Stimulated activated memory B cell treated with anti-CD40 and anti-IgM and Interleukin-4, amounts not matched to agents 10 μg/mL and 1 μg/mL and 100 μg/mL, for 72 hours (primary cell): Measurements from ENCODE around the gene ARHGAP24.
"Not testable (repeated sequence)": the region's sequence is repeated elsewhere in the genome, so short reads cannot be mapped to it uniquely, and the experiment has no call there.

Source experiments
- ATAC-seq: fragments of 150-1000 bp; cut with Tn5 transposase; 2 replicates; pipeline ENCODE4 v1.10.0; 2021
- H3K27ac Mint-ChIP-seq: one replicate; pipeline ENCODE4 v1.8.0; 2022; ENCODE audit warnings: mild to moderate bottlenecking, mixed read lengths
- H3K27me3 Mint-ChIP-seq: one replicate; pipeline ENCODE4 v1.8.0; 2022; ENCODE audit warnings: mixed read lengths
- H3K36me3 Mint-ChIP-seq: one replicate; pipeline ENCODE4 v1.8.0; 2022; ENCODE audit warnings: mixed read lengths
- H3K4me1 Mint-ChIP-seq: one replicate; pipeline ENCODE4 v1.8.0; 2022; ENCODE audit warnings: mixed read lengths
- H3K4me3 Mint-ChIP-seq: one replicate; pipeline ENCODE4 v1.8.0; 2022; ENCODE audit warnings: mild to moderate bottlenecking, moderate library complexity, mixed read lengths
- H3K9me3 Mint-ChIP-seq: one replicate; pipeline ENCODE4 v1.8.0; 2022; ENCODE audit warnings: mixed read lengths

The ARHGAP24 gene

GRCh38 chr4:85961887-85962286 lies 486.9 kb downstream of the ARHGAP24 start:
- peaks cover 9% of the 10 kb centered on the region for H3K9me3 Mint-ChIP-seq
- no peak overlapping the region for H3K4me3 Mint-ChIP-seq
- H3K4me1 Mint-ChIP-seq: peaks cover 4% of the 10 kb centered on the region
- no peak for ATAC-seq
- no peak overlapping the region for H3K27ac Mint-ChIP-seq
- no peaks in the 10 kb centered on the region for H3K27me3 Mint-ChIP-seq
- H3K36me3 Mint-ChIP-seq: peaks cover 20% of the 10 kb centered on the region

GRCh38 chr4:85963231-85963630 lies 488.3 kb downstream of the ARHGAP24 start:
- H3K4me3 Mint-ChIP-seq: no peak overlapping the region
- H3K4me1 Mint-ChIP-seq: peaks cover 15% of the 10 kb centered on the region
- peaks cover 9% of the 10 kb centered on the region for H3K9me3 Mint-ChIP-seq
- peaks cover 17% of the 10 kb centered on the region for H3K36me3 Mint-ChIP-seq
- no peak for ATAC-seq
- H3K27me3 Mint-ChIP-seq: no peaks in the 10 kb centered on the region
- H3K27ac Mint-ChIP-seq: no peak overlapping the region

- H3K27me3 Mint-ChIP-seq: no peaks in the 10 kb centered on the region
- no peak for ATAC-seq
- peaks cover 15% of the 10 kb centered on the region for H3K4me1 Mint-ChIP-seq
- H3K27ac Mint-ChIP-seq: no peak overlapping the region
- no peak overlapping the region for H3K4me3 Mint-ChIP-seq
- peaks cover 9% of the 10 kb centered on the region for H3K9me3 Mint-ChIP-seq
- peaks cover 17% of the 10 kb centered on the region for H3K36me3 Mint-ChIP-seq
These were observed 489.3 kb downstream of the ARHGAP24 start for GRCh38 chr4:85964298-85964697.

- Mint-ChIP-seq H3K36me3 (peaks cover 17% of the 10 kb centered on the region), H3K4me1 (peaks cover 15% of the 10 kb centered on the region)
- H3K4me3 Mint-ChIP-seq, H3K27ac Mint-ChIP-seq, H3K27me3 Mint-ChIP-seq, H3K9me3 Mint-ChIP-seq, ATAC-seq: not testable (repeated sequence)
These were observed 490.1 kb downstream of the ARHGAP24 start for GRCh38 chr4:85965017-85965416.

- no peak overlapping the region for H3K4me3 Mint-ChIP-seq
- peaks cover 9% of the 10 kb centered on the region for H3K9me3 Mint-ChIP-seq
- ATAC-seq: no peak
- H3K27me3 Mint-ChIP-seq: no peaks in the 10 kb centered on the region
- peaks cover 17% of the 10 kb centered on the region for H3K36me3 Mint-ChIP-seq
- no peak overlapping the region for H3K27ac Mint-ChIP-seq
- peaks cover 15% of the 10 kb centered on the region for H3K4me1 Mint-ChIP-seq
These were observed 490.6 kb downstream of the ARHGAP24 start for GRCh38 chr4:85965529-85965928.

GRCh38 chr4:85966373-85966772 lies 491.4 kb downstream of the ARHGAP24 start:
- Mint-ChIP-seq H3K4me1 (peaks cover 15% of the 10 kb centered on the region), H3K27ac (peak overlapping the region; percentile 52), H3K4me3 (no peak overlapping the region), H3K27me3 (no peaks in the 10 kb centered on the region), H3K36me3 (peaks cover 17% of the 10 kb centered on the region), H3K9me3 (peaks cover 9% of the 10 kb centered on the region)
- peak; percentile 36 for ATAC-seq

- Mint-ChIP-seq H3K36me3 (peaks cover 30% of the 10 kb centered on the region), H3K4me3 (no peak overlapping the region), H3K4me1 (peaks cover 15% of the 10 kb centered on the region), H3K27ac (peak overlapping the region; percentile 52), H3K9me3 (peaks cover 9% of the 10 kb centered on the region), H3K27me3 (no peaks in the 10 kb centered on the region)
- peak; percentile 45 for ATAC-seq
These were observed 492.9 kb downstream of the ARHGAP24 start for GRCh38 chr4:85967872-85968271.

- H3K4me1 Mint-ChIP-seq: peaks cover 15% of the 10 kb centered on the region
- H3K27me3 Mint-ChIP-seq: no peaks in the 10 kb centered on the region
- H3K27ac Mint-ChIP-seq: peak overlapping the region; percentile 52
- H3K4me3 Mint-ChIP-seq: no peak overlapping the region
- peaks cover 28% of the 10 kb centered on the region for H3K36me3 Mint-ChIP-seq
- H3K9me3 Mint-ChIP-seq: peaks cover 7% of the 10 kb centered on the region
- no peak for ATAC-seq
These were observed 494.2 kb downstream of the ARHGAP24 start for GRCh38 chr4:85968945-85969819.

GRCh38 chr4:85970535-85970934 lies 495.6 kb downstream of the ARHGAP24 start:
- Mint-ChIP-seq H3K9me3 (no peaks in the 10 kb centered on the region), H3K27ac (no peak overlapping the region), H3K27me3 (no peaks in the 10 kb centered on the region), H3K4me1 (peaks cover 15% of the 10 kb centered on the region), H3K36me3 (peaks cover 15% of the 10 kb centered on the region), H3K4me3 (no peak overlapping the region)
- ATAC-seq: no peak

- peak overlapping the region; percentile 1 for H3K4me3 Mint-ChIP-seq
- H3K36me3 Mint-ChIP-seq: peaks cover 39% of the 10 kb centered on the region
- H3K27ac Mint-ChIP-seq: peak overlapping the region; percentile 46
- H3K27me3 Mint-ChIP-seq: no peaks in the 10 kb centered on the region
- no peaks in the 10 kb centered on the region for H3K9me3 Mint-ChIP-seq
- H3K4me1 Mint-ChIP-seq: peaks cover 10% of the 10 kb centered on the region
- peak; percentile 71 for ATAC-seq
These were observed 504.3 kb downstream of the ARHGAP24 start for GRCh38 chr4:85979276-85979675.

GRCh38 chr4:85986266-85986665 lies 511.3 kb downstream of the ARHGAP24 start:
- H3K4me3 Mint-ChIP-seq: no peak overlapping the region
- H3K4me1 Mint-ChIP-seq: no peaks in the 10 kb centered on the region
- H3K27ac Mint-ChIP-seq: no peak overlapping the region
- no peaks in the 10 kb centered on the region for H3K27me3 Mint-ChIP-seq
- H3K36me3 Mint-ChIP-seq: peaks cover 36% of the 10 kb centered on the region
- ATAC-seq: no peak
- H3K9me3 Mint-ChIP-seq: no peaks in the 10 kb centered on the region

GRCh38 chr4:85993641-85994040 lies 518.7 kb downstream of the ARHGAP24 start:
- no peaks in the 10 kb centered on the region for H3K27me3 Mint-ChIP-seq
- no peak overlapping the region for H3K4me3 Mint-ChIP-seq
- H3K9me3 Mint-ChIP-seq: no peaks in the 10 kb centered on the region
- H3K36me3 Mint-ChIP-seq: peaks cover 41% of the 10 kb centered on the region
- peaks cover 7% of the 10 kb centered on the region for H3K4me1 Mint-ChIP-seq
- no peak overlapping the region for H3K27ac Mint-ChIP-seq
- ATAC-seq: no peak

- H3K27ac Mint-ChIP-seq: peak overlapping the region; percentile 65
- H3K4me3 Mint-ChIP-seq: no peak overlapping the region
- no peaks in the 10 kb centered on the region for H3K9me3 Mint-ChIP-seq
- H3K4me1 Mint-ChIP-seq: peaks cover 7% of the 10 kb centered on the region
- peaks cover 36% of the 10 kb centered on the region for H3K36me3 Mint-ChIP-seq
- no peak for ATAC-seq
- H3K27me3 Mint-ChIP-seq: no peaks in the 10 kb centered on the region
These were observed 519.6 kb downstream of the ARHGAP24 start for GRCh38 chr4:85994576-85994975.

GRCh38 chr4:85995361-85995760 lies 520.4 kb downstream of the ARHGAP24 start:
- Mint-ChIP-seq H3K4me1 (peaks cover 7% of the 10 kb centered on the region), H3K36me3 (peaks cover 39% of the 10 kb centered on the region), H3K9me3 (no peaks in the 10 kb centered on the region), H3K4me3 (no peak overlapping the region), H3K27me3 (no peaks in the 10 kb centered on the region), H3K27ac (peak overlapping the region; percentile 65)
- peak; percentile 84 for ATAC-seq

GRCh38 chr4:86001591-86001990 lies 526.6 kb downstream of the ARHGAP24 start:
- Mint-ChIP-seq H3K27ac (no peak overlapping the region), H3K4me3 (no peak overlapping the region), H3K36me3 (peaks cover 44% of the 10 kb centered on the region), H3K27me3 (no peaks in the 10 kb centered on the region), H3K4me1 (no peaks in the 10 kb centered on the region), H3K9me3 (no peaks in the 10 kb centered on the region)
- no peak for ATAC-seq

GRCh38 chr4:86004030-86004429 lies 529.1 kb downstream of the ARHGAP24 start:
- Mint-ChIP-seq H3K27ac (no peak overlapping the region), H3K4me3 (no peak overlapping the region), H3K4me1 (no peaks in the 10 kb centered on the region), H3K36me3 (peaks cover 32% of the 10 kb centered on the region), H3K9me3 (no peaks in the 10 kb centered on the region), H3K27me3 (no peaks in the 10 kb centered on the region)
- no peak for ATAC-seq
